ENCODE measurements around the gene SYCN. TPM values are rescaled to one million over a fixed set of nuclear protein-coding genes. Genes with fewer than 3 reads are reported as not detected.
"Not testable (repeated sequence)": the region's sequence is repeated elsewhere in the genome, so short reads cannot be mapped to it uniquely, and the experiment has no call there.

The SYCN gene
- polyA plus RNA-seq, 4 donors, result not detected

- no peak for DNase-seq (ENCODE audit: low read depth in 4 of 4, low spot score in 2 of 4)
These were observed 26.2 kb upstream of the SYCN start for GRCh38 chr19:39230096-39230764.

DNA sequence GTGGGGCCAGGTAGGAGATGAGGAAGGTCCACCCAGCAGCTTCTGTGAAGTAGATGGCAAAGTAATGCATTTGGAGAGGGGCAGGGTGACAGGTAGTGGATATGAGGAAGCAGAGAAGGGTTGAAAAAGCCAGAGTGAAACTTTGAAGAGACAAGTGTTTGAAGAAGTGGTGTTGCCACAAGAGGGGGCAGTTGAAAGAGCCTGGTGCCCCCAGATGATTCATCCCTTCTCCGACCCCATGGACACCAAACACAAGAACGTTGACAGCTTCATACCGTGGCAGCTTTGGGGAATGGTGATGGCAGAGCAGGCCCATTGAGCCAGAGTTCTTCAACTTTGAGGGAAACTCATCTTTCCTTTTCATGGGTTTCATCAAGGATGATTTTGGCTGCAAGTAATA is 20.8 kb upstream of the SYCN start:
- DNase-seq (ENCODE audit: low read depth in 4 of 4, low spot score in 2 of 4), result no peak

DNA sequence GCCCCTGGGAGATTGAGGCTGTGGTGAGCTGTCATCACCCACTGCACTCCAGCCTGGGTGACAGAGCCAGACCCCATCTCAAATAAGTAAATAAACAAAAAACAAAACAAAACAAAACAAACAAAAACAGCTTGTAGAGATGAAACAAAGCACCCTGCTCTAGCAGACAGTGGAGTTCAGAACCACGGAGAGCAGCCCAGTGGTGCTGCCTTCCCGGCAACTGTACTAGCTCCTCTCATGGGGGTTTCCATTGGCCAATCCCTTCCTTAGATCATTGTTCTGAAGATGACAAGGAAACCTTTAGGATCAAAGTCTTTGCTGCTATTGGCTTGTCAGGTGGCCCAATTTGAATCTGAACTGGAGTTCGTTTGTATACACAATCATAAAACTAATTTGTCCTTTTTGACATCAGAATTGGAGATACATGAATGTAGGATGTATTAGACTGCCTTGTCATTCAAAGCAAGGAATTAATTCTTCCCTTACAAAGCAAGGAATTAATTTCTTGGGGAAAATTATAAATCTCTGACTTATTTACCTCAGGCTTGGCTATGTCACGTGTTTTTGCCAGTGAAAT is 19.7 kb upstream of the SYCN start:
- peak in 2 of 4 donors; percentile 16 to 48 for DNase-seq (ENCODE audit: low read depth in 4 of 4, low spot score in 2 of 4)

GRCh38 chr19:39219108-39219507 is 15.0 kb upstream of the SYCN start:
- DNase-seq (ENCODE audit: low read depth in 4 of 4, low spot score in 2 of 4), result not testable (repeated sequence)

DNA sequence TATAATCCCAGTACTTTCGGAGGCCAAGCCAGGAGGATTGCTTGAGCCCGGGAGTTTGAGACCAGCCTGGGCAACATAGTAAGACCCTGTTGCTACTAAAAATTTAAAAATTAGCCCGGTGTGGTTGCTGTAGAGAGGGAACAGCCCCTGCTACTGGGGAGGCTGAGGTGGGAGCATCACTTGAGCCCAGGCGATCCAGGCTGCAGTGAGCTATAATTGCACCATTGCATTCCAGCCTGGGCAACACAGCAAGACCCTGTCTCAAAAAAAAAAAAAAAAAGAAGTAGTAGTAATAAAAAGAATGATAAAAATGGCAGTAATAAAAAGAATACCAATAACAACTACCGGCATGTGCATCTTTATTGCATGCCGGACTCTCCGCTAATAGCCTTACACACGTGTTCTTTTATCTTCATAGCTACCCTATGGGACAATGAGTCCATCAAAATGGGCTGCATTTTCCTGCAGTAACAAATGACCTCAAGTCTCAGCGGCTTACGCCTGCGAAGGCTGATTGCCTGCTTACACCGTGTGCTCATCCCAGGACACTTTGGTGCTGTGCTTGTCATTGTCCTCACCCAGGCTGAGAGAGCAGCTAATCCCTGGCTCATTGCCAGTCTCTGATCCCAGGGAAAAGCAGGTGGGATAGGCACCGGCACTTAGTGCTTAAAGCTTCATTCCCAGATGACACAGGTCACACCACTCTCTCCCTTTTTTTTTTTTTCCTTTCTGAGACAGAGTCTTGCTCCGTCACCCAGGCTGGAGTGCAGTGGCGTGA is 14.4 kb upstream of the SYCN start:
- no peak for DNase-seq (ENCODE audit: low read depth in 4 of 4, low spot score in 2 of 4)

DNA sequence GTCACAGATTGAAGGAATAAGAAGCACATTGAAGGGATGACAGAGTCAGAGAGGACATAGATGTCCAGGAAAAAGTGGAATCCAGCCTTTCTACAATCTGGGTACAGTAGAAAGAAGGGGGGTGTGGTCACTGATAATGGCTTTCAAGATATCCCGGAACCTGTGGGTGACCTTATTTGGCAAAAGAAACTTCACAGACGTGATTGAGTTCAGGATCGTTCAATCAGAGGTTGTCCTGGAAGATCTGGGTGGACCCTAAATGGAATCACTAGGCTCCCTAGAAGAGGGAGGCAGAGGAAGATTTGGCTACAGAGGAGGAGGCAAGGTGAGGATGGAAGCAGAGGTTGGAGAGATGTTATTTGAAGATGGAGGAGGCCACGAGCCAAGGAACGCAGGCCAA is 13.0 kb upstream of the SYCN start:
- DNase-seq (ENCODE audit: low read depth in 4 of 4, low spot score in 2 of 4), result no peak

- DNase-seq (ENCODE audit: low read depth in 4 of 4, low spot score in 2 of 4), result not testable (repeated sequence)
These were observed 11.3 kb upstream of the SYCN start for GRCh38 chr19:39215323-39215722.

DNA sequence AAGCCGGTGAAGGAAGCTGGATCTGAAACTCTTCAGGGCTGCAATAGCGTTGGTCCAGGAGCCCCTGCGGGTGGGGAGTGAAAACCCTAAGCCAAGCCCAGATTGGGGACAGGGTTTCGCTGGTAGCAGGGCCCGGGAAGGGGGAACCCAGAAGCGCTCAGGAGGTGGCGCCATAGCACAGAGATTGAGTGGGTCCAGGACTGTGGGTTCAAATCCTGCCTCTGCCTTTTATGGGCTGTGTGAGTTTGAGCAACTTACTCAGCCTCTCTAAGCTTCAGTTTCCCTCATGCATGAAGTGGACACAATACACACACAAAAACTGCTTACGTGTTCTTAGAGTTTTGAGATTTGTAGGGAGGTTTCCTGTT is 8.3 kb upstream of the SYCN start:
- DNase-seq (ENCODE audit: low read depth in 4 of 4, low spot score in 2 of 4), result no peak

- DNase-seq (ENCODE audit: low read depth in 4 of 4, low spot score in 2 of 4), result no peak
These were observed 7.8 kb upstream of the SYCN start for GRCh38 chr19:39211731-39212374.

GRCh38 chr19:39209196-39209595 is 5.1 kb upstream of the SYCN start:
- no peak for DNase-seq (ENCODE audit: low read depth in 4 of 4, low spot score in 2 of 4)

DNA sequence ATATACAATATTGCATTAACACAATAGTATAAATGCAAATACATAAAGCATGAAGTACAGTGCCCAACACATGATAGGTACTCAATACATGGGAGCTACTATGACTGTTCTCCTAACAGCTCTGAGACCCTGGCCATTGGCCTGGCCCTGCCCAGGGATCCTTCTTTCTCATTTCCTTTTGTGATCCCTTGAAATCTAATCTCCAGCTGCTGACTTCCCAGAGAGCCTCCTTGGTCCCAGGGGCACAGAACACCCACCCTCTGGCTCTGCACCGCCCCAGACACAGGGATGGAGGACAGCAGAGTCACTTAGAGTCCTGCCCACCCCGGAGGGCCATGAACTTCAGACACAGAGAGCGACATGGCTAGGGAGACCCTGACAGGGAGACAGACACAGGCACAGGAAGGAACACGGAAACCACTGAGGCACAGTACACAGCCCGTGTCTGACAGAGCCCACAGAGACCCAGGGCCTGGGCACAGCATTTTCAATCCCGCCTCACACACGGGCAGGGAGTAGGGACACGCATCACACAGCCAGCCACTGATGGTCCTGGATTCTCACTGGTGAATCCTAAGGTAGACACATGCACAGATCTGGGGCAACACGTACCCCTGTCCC is 4.2 kb upstream of the SYCN start:
- DNase-seq (ENCODE audit: low read depth in 4 of 4, low spot score in 2 of 4), result no peak

GRCh38 chr19:39207293-39207836 is 3.3 kb upstream of the SYCN start:
- DNase-seq (ENCODE audit: low read depth in 4 of 4, low spot score in 2 of 4), result no peak

- DNase-seq (ENCODE audit: low read depth in 4 of 4, low spot score in 2 of 4), result no peak
These were observed 2.1 kb upstream of the SYCN start for GRCh38 chr19:39206122-39206521.

DNA sequence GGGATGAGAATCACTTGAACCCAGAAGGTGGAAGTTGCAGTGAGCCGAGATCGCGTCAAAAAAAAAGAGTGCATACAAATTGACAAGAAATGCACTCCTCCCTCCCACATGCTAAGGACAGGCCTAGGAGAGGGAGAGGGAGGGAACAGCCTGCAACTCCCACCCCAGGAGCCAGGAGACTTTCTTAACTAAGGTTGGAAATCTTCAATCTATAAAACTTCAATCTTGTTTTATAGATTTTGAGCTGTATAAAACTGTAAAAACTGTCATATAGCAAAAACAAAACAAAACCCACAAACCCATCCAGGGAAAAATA is 1.3 kb upstream of the SYCN start:
- no peak for DNase-seq (ENCODE audit: low read depth in 4 of 4, low spot score in 2 of 4)

DNA sequence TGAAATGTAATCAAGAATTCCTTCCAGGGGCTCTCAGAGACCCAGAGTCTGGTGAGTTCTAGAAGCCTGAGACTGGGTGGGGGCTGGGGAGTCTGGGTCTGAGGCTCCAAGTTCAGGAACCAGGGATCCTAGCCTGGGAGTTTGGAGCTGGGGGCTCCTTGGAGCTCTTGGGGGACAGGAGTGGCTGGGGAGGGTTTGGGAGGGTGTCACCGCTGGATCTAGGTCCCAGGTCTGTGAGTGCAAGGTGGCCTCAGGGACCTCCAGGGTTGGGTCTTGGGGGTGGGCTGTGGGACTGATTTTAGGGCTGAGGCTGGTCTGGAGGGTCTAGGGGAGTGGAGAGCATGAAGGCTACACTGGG is 1.1 kb downstream of the SYCN start:
- DNase-seq (ENCODE audit: low read depth in 4 of 4, low spot score in 2 of 4), result no peak

GRCh38 chr19:39200803-39201115 is 3.3 kb downstream of the SYCN start:
- no peak for DNase-seq (ENCODE audit: low read depth in 4 of 4, low spot score in 2 of 4)

DNA sequence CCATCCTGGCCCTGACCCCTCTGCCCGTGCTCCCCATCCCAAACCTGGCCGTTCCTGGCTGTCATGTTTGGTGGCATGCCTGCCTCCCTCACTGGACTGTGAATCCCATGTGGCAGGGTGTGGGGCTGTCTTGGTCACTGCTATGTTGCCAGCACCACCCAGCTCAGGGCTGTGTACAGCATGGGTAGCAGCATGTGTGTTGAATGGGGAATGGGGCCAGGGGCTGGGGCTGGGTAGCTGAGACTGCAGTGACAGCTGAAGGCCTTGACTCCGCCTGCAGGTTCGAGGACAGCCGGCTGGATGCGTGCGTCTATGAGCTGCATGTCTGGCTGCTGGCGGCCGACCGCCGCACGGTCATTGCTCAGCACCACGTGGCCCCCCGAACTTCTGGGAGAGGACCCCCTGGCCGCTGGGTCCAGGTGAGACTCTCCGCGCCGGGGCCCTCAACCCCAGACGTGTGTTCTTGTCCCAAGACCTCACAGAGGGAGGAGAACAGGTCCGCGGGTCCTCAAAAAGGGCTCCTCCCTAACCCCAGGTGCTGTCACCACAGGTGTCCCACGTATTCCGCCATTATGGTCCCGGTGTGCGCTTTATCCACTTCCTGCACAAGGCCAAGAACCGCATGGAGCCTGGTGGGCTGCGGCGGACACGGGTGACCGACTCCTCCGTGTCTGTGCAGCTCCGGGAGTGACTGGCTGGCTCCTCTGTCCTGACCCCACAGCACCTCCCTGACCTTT is 3.8 kb downstream of the SYCN start:
- DNase-seq (ENCODE audit: low read depth in 4 of 4, low spot score in 2 of 4), result no peak

GRCh38 chr19:39199025-39199424 is 5.0 kb downstream of the SYCN start:
- peak in 3 of 4 donors; percentile 47 to 71 (median 65) for DNase-seq (ENCODE audit: low read depth in 4 of 4, low spot score in 2 of 4)

DNA sequence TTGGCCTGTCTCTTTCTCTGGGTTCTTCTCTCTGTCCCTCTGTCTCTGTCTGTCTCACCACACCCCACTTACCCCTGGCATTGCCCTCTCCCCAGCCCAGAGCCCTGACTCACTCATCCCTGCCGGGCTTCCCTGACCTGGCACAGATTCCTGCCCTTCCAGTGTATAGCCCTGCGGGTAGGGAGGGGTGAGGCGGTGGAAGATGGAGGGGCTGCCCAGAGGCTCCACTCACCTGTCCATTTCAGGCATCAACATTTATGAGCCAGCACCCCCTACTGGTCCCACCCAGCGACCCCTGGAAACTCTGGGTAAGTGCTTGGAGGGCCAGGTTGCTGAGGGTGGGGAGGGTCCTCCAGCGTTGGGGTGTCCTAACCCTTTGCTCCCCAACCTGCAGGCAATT is 6.3 kb downstream of the SYCN start:
- DNase-seq (ENCODE audit: low read depth in 4 of 4, low spot score in 2 of 4), result no peak

DNA sequence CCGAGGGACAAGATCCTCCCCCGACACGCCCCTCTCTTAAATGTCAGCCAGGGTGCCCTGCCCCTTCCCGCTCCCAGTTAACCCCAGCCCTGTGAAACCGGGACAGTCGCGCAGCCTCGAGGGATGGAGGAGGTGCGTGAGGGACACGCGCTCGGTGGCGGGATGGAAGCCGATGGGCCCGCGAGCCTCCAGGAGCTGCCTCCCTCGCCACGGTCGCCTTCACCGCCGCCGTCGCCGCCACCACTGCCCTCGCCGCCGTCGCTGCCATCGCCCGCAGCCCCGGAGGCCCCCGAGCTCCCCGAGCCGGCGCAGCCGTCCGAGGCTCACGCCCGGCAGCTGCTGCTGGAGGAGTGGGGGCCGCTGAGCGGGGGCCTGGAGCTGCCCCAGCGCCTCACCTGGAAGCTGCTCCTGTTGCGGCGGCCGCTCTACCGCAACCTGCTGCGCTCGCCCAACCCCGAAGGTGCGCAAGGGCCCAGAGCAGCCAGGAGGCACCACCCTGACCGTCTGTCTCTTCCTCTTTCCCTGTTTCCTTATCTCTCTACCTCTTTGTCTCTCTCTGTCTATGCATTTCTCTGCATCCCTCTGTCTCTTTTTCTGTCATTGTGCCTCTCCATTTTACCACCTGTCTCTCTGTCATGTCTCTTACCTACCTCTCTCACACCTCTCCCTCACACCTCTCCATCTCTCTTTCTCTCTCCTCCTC is 7.1 kb downstream of the SYCN start, which contains the start of gene NCCRP1:
NCCRP1 (plus strand) TSS at position 105 of the 703 bp plus-strand sequence; CDS start at position 124, 19 bp downstream.
- DNase-seq (ENCODE audit: low read depth in 4 of 4, low spot score in 2 of 4), result no peak
